Ovary (tissue), 9 donors: ENCODE results near the gene CCRL2. TPM values are rescaled to one million over a fixed set of nuclear protein-coding genes. Genes with fewer than 3 reads are reported as not detected.

ENCODE experiments used
- DNase-seq, 5 donors: peaks; one replicate each; pipeline ENCODE4 v3.0.0-alpha.2; 2019 to 2020
- H3K27ac ChIP-seq, 2 donors: fragments of 200-600 bp; one replicate each; pipeline versions ENCODE4 v1.5.1 to v1.8.0; 2019 to 2022
- H3K27me3 ChIP-seq: fragments of 200-600 bp; one replicate; pipeline ENCODE4 v1.8.0; 2022
- H3K36me3 ChIP-seq: fragments of 200-600 bp; sonication (generic); one replicate; pipeline ENCODE4 v1.5.1; 2019
- H3K4me1 ChIP-seq: one replicate; pipeline ENCODE4 v1.8.1; 2013; ENCODE audit warnings: mild to moderate bottlenecking, moderate library complexity; ENCODE audit not compliant: insufficient read depth
- H3K4me3 ChIP-seq: fragments of 200-600 bp; sonication (generic); one replicate; pipeline ENCODE4 v1.5.1; 2017
- H3K9me3 ChIP-seq, 2 donors: fragments of 200-600 bp in 1 of 2; sonication (generic) in 1 of 2; one replicate each; pipeline versions ENCODE4 v1.5.1 to v1.8.1; 2013 to 2019; ENCODE audit warnings: mild to moderate bottlenecking in 1 of 2, moderate library complexity in 1 of 2
- EP300 ChIP-seq: sonication (generic); formaldehyde crosslinking; IDR thresholded peaks from one replicate; pipeline ENCODE4 v1.6.1; 2017; ENCODE audit warnings: antibody characterized with exemption
- POLR2A ChIP-seq: fragments of 450-650 bp; IDR thresholded peaks from one replicate; pipeline ENCODE4 v1.6.1; 2017; ENCODE audit warnings: antibody characterized with exemption, mild to moderate bottlenecking, moderate library complexity
- WGBS, 3 donors: extraction: QIAGEN DNeasy Blood & Tissue Kit in 1 of 3; methylation state at CpG; one replicate each; pipeline versions ENCODE4 v1.1.5 to v1.1.7; 2013 to 2017; 5-methylcytosine and 5-hydroxymethylcytosine counted together
- intact Hi-C, 4 donors: fragments of 100-400 bp; cut with DNase I; formaldehyde crosslinking; loops; one replicate each; pipeline versions ENCODE4 v1.11.0 to v1.15.1; 2022 to 2023
- polyA plus RNA-seq, 2 donors: library from polyadenylated mRNA; stranded (reverse); fragments of 200-250 nt in 1 of 2; fragments of 350-450 nt in 1 of 2; fragmentation: Illumina TruSeq in 1 of 2; extraction: RNeasy Lipid Tissue Mini Kit (QIAGEN cat#74804) in 1 of 2; gene quantifications; one replicate each; pipeline ENCODE4 v1.2.3, GENCODE V29; 2013 to 2014
- total RNA-seq, 7 donors: library from RNA; depleted of rRNA in 2 of 7; stranded (reverse); fragments of >200 nt in 2 of 7; fragmentation: NEBNext Ultra II Directional in 3 of 7; extraction: Animal tissue kit (Norgen Biotek cat#: 25700) in 3 of 7; gene quantifications; one replicate each; pipeline versions ENCODE4 v1.1.0 to v1.2.4, GENCODE V29; 2016 to 2023
- TF ChIP-seq, protein P1 (sequence below), 3 donors: fragments of 450-650 bp in 2 of 3; fragments of 200-600 bp in 1 of 3; IDR thresholded peaks; one replicate each; pipeline versions ENCODE4 v1.5.1 to v1.8.0; 2016 to 2022; ENCODE audit warnings: antibody characterized with exemption in 3 of 3, mild to moderate bottlenecking in 1 of 3
- donor health status: DM: no; HTN: no; CAD: no; lungs with moderate emphysema.
- donor health status: DM: no; HTN: no; CAD: no.
- donor health status: Bipolar disorder and iron deficiency.
- donor health status: DM: yes; HTN: yes; CAD: no.
- donor health status: DM: no; HTN: no; CAD: no.
- donor health status: DM: yes; HTN: yes; CAD: no.

Gene CCRL2
- total and polyA plus RNA-seq, 9 donors, result 0.72 to 5.4 (median 1.1) TPM; not detected in 1

DNA sequence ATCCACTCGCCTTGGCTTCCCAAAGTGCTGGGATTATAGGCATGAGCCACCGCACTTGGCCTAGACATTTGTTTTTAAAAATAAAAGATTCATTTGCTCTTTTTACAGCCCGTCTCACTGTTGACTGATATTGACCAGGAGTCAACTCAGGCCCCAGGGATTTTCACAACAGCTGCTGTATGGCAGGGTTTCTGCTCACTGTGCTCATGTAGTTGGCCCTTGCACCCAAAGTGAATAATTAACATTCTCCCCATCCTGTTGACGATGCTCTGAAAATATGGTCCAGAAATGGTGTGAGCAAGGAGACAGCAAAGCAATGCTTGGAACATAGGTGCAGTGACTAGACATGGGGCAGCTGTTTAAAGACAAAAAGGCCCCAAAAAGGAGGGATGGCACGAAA, 39.2 kb upstream of the CCRL2 start:
- no peak overlapping the region for H3K4me3 ChIP-seq
- no peaks in the 10 kb centered on the region for H3K36me3 ChIP-seq
- 79 to 86% (median 83%) methylated on average over 5 of the region's 5 CpGs for WGBS, 3 donors
- DNase-seq, result no peak
- intact Hi-C loops, result no loop called here
- no peaks in the 10 kb centered on the region for H3K9me3 ChIP-seq
- H3K27me3 ChIP-seq, result no peaks in the 10 kb centered on the region
- H3K4me1 ChIP-seq, result no peaks in the 10 kb centered on the region
- H3K27ac ChIP-seq, result no peak overlapping the region
- no peak for TF ChIP-seq POLR2A
- TF ChIP-seq, protein P1, sequence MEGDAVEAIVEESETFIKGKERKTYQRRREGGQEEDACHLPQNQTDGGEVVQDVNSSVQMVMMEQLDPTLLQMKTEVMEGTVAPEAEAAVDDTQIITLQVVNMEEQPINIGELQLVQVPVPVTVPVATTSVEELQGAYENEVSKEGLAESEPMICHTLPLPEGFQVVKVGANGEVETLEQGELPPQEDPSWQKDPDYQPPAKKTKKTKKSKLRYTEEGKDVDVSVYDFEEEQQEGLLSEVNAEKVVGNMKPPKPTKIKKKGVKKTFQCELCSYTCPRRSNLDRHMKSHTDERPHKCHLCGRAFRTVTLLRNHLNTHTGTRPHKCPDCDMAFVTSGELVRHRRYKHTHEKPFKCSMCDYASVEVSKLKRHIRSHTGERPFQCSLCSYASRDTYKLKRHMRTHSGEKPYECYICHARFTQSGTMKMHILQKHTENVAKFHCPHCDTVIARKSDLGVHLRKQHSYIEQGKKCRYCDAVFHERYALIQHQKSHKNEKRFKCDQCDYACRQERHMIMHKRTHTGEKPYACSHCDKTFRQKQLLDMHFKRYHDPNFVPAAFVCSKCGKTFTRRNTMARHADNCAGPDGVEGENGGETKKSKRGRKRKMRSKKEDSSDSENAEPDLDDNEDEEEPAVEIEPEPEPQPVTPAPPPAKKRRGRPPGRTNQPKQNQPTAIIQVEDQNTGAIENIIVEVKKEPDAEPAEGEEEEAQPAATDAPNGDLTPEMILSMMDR (IDR thresholded peaks at IDR 0.05), result no peak
- TF ChIP-seq EP300, result no peak

DNA sequence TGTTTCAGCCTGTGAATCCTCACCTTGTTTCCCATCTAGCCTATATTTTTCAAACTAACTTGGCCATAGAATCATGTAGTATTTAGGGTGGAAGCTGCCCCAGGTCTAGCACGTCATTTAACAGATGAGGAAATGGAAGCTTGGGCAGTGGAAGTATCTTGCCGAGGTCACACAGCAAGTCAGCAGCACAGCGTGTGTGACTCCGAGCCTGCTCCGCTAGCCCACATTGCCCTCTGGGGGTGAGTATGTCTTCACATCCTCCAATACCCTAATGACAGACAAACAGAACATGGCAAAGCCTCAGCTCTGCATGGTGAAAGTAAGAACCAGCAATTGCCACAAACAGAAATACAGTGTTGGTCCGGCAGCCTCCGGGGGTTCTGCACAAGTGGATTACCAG, 38.5 kb upstream of the CCRL2 start:
- Histone ChIP-seq H3K36me3 (no peaks in the 10 kb centered on the region), H3K9me3 (no peaks in the 10 kb centered on the region), H3K4me3 (no peak overlapping the region), H3K27me3 (no peaks in the 10 kb centered on the region), H3K4me1 (no peaks in the 10 kb centered on the region), H3K27ac (no peak overlapping the region)
- DNase-seq, result no peak
- intact Hi-C loops, result no loop called here
- 58 to 69% (median 61%) methylated on average over 7 of the region's 7 CpGs for WGBS, 3 donors
- no peak for TF ChIP-seq POLR2A
- TF ChIP-seq EP300, result no peak
- TF ChIP-seq, protein P1 (IDR thresholded peaks at IDR 0.05), result no peak

DNA sequence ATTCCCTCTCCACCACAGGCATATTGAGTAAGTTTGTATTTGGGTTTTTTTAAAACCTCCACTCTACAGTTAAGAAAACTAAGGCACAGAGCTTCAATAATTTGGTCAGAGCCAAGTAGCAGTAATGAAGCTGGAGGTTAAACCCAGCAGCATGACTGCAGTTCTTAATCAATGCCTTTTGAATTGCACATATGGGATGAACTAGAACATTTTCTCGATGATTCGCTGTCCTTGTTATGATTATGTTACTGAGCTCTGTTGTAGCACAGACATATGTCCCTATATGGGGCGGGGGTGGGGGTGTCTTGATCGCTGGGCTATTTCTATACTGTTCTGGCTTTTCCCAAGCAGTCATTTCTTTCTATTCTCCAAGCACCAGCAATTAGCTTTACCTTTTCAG, 37.9 kb upstream of the CCRL2 start:
- Histone ChIP-seq H3K9me3 (no peaks in the 10 kb centered on the region), H3K27me3 (no peaks in the 10 kb centered on the region), H3K4me1 (no peaks in the 10 kb centered on the region), H3K4me3 (no peak overlapping the region), H3K27ac (no peak overlapping the region), H3K36me3 (no peaks in the 10 kb centered on the region)
- TF ChIP-seq POLR2A (no peak), EP300 (no peak)
- TF ChIP-seq, protein P1 (IDR thresholded peaks at IDR 0.05), result no peak
- no peak for DNase-seq
- 89 to 92% (median 90%) methylated on average over 4 of the region's 4 CpGs for WGBS, 3 donors
- intact Hi-C loops, result no loop called here

DNA sequence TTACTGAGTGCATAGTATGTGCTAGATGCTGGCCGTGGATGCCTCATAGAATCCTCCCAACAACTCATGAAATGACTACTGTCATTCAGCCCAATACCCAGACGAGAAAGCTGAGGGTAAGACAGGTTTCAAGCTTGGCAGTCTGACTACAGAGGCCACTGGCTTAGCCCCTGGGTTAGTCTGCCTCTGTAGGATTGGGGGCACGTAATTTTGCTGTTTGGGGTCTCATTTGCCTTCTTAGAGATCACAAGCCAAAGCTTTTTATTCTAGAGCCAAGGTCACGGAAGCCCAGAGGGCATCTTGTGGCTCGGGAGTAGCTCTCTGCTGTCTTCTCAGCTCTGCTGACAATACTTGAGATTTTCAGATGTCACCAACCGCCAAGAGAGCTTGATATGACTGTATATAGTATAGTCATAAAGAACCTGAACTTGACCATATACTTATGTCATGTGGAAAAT, 37.4 kb upstream of the CCRL2 start:
- 61 to 68% (median 65%) methylated on average over 6 of the region's 6 CpGs for WGBS, 3 donors
- intact Hi-C loops, result no loop called here
- Histone ChIP-seq H3K4me3 (no peak overlapping the region), H3K27me3 (no peaks in the 10 kb centered on the region), H3K36me3 (no peaks in the 10 kb centered on the region), H3K9me3 (no peaks in the 10 kb centered on the region), H3K27ac (no peak overlapping the region), H3K4me1 (no peaks in the 10 kb centered on the region)
- DNase-seq, result no peak
- TF ChIP-seq, protein P1 (IDR thresholded peaks at IDR 0.05), result no peak
- no peak for TF ChIP-seq POLR2A
- TF ChIP-seq EP300, result no peak
